ENCODE results near the gene MYRF. TPM values are rescaled to one million over a fixed set of nuclear protein-coding genes. Genes with fewer than 3 reads are reported as not detected.

Gene MYRF
- total and polyA plus RNA-seq, 2 of the 13 experiments (the other 11 are each of a cell fraction or from before 2014, with no cell fraction given), result 10.2 to 25.9 TPM

- TF ChIP-seq ERF (CRISPR knock-in tag; IDR thresholded peaks at IDR 0.05), result peak; percentile 92
- TF ChIP-seq HNRNPL (IDR thresholded peaks at IDR 0.05; ENCODE audit: low read depth, low read length), result peak; percentile 88
- TF ChIP-seq SMARCC2 (IDR thresholded peaks at IDR 0.05), result no peak
- TF ChIP-seq ZSCAN21 (CRISPR knock-in tag; IDR thresholded peaks at IDR 0.05; ENCODE audit: borderline replicate concordance), result peak; percentile 79; the same call in 1 of the 2 replicates
- peak; percentile 66; the same call in 1 of the 2 replicates for TF ChIP-seq MYNN (CRISPR knock-in tag; IDR thresholded peaks at IDR 0.05; ENCODE audit: low read depth)
- TF ChIP-seq KAT8 (CRISPR knock-in tag; IDR thresholded peaks at IDR 0.05), result peak; percentile 86; the same call in 1 of the 2 replicates
- TF ChIP-seq ZNF7 (CRISPR knock-in tag; IDR thresholded peaks at IDR 0.05), result no peak
- TF ChIP-seq, protein P1, sequence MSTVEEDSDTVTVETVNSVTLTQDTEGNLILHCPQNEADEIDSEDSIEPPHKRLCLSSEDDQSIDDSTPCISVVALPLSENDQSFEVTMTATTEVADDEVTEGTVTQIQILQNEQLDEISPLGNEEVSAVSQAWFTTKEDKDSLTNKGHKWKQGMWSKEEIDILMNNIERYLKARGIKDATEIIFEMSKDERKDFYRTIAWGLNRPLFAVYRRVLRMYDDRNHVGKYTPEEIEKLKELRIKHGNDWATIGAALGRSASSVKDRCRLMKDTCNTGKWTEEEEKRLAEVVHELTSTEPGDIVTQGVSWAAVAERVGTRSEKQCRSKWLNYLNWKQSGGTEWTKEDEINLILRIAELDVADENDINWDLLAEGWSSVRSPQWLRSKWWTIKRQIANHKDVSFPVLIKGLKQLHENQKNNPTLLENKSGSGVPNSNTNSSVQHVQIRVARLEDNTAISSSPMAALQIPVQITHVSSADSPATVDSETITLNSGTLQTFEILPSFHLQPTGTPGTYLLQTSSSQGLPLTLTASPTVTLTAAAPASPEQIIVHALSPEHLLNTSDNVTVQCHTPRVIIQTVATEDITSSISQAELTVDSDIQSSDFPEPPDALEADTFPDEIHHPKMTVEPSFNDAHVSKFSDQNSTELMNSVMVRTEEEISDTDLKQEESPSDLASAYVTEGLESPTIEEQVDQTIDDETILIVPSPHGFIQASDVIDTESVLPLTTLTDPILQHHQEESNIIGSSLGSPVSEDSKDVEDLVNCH (CRISPR knock-in tag; IDR thresholded peaks at IDR 0.05), result peak; percentile 81; the same call in 1 of the 2 replicates
- TF ChIP-seq ZNF143 (CRISPR knock-in tag; IDR thresholded peaks at IDR 0.05), result peak; percentile 83
- TF ChIP-seq, protein P2, sequence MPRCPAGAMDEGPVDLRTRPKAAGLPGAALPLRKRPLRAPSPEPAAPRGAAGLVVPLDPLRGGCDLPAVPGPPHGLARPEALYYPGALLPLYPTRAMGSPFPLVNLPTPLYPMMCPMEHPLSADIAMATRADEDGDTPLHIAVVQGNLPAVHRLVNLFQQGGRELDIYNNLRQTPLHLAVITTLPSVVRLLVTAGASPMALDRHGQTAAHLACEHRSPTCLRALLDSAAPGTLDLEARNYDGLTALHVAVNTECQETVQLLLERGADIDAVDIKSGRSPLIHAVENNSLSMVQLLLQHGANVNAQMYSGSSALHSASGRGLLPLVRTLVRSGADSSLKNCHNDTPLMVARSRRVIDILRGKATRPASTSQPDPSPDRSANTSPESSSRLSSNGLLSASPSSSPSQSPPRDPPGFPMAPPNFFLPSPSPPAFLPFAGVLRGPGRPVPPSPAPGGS (CRISPR knock-in tag; IDR thresholded peaks at IDR 0.05), result peak; percentile 85; the same call in 1 of the 2 replicates
- peak; percentile 99 for TF ChIP-seq HNRNPK (IDR thresholded peaks at IDR 0.05; ENCODE audit: low read depth, low read length, poor library complexity, severe bottlenecking)
- TF ChIP-seq ZSCAN9 (CRISPR knock-in tag; IDR thresholded peaks at IDR 0.05; ENCODE audit: borderline replicate concordance), result no peak; the same call in 1 of the 2 replicates
- TF ChIP-seq CBX1 (IDR thresholded peaks at IDR 0.05; ENCODE audit: low read depth), result peak; percentile 85
- TF ChIP-seq ZNF75D (CRISPR knock-in tag; IDR thresholded peaks at IDR 0.05; ENCODE audit: borderline replicate concordance), result no peak
- peak; percentile 25; the same call in 1 of the 2 replicates for TF ChIP-seq ATF7 (IDR thresholded peaks at IDR 0.05)
- peak; percentile 86 for TF ChIP-seq ATF7 (CRISPR knock-in tag; IDR thresholded peaks at IDR 0.05)
- TF ChIP-seq ZNF460 (CRISPR knock-in tag; IDR thresholded peaks at IDR 0.05; ENCODE audit: borderline replicate concordance), result peak; percentile 68; the same call in 1 of the 2 replicates
- TF ChIP-seq, protein P3, sequence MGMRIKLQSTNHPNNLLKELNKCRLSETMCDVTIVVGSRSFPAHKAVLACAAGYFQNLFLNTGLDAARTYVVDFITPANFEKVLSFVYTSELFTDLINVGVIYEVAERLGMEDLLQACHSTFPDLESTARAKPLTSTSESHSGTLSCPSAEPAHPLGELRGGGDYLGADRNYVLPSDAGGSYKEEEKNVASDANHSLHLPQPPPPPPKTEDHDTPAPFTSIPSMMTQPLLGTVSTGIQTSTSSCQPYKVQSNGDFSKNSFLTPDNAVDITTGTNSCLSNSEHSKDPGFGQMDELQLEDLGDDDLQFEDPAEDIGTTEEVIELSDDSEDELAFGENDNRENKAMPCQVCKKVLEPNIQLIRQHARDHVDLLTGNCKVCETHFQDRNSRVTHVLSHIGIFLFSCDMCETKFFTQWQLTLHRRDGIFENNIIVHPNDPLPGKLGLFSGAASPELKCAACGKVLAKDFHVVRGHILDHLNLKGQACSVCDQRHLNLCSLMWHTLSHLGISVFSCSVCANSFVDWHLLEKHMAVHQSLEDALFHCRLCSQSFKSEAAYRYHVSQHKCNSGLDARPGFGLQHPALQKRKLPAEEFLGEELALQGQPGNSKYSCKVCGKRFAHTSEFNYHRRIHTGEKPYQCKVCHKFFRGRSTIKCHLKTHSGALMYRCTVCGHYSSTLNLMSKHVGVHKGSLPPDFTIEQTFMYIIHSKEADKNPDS (CRISPR knock-in tag; IDR thresholded peaks at IDR 0.05), result no peak
- TF ChIP-seq, protein P4, sequence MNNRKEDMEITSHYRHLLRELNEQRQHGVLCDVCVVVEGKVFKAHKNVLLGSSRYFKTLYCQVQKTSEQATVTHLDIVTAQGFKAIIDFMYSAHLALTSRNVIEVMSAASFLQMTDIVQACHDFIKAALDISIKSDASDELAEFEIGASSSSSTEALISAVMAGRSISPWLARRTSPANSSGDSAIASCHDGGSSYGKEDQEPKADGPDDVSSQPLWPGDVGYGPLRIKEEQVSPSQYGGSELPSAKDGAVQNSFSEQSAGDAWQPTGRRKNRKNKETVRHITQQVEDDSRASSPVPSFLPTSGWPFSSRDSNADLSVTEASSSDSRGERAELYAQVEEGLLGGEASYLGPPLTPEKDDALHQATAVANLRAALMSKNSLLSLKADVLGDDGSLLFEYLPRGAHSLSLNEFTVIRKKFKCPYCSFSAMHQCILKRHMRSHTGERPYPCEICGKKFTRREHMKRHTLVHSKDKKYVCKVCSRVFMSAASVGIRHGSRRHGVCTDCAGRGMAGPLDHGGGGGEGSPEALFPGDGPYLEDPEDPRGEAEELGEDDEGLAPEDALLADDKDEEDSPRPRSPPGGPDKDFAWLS (CRISPR knock-in tag; IDR thresholded peaks at IDR 0.05; ENCODE audit: borderline replicate concordance), result 0 out of 2 replicates have a peak, but pooled peaks have one; percentile 64
- TF ChIP-seq ZMAT3 (CRISPR knock-in tag; conservative IDR thresholded peaks at IDR 0.05), result peak; percentile 88
- TF ChIP-seq ZNF788 (CRISPR knock-in tag; IDR thresholded peaks at IDR 0.05; ENCODE audit: borderline replicate concordance), result peak; percentile 98
- TF ChIP-seq ZNF879 (CRISPR knock-in tag; IDR thresholded peaks at IDR 0.05), result no peak
Observed at GRCh38 chr11:61816736-61817455, 64.5 kb downstream of the MYRF start, which contains the start of gene FADS1 (continued).

Data from HepG2 (cell line).